GM19238 (cell line): Measurements from ENCODE around the gene CNTN1.

Experiments used
- DNase-seq: peaks from one replicate; pipeline ENCODE4 v3.0.0; 2011; ENCODE audit warnings: low spot score; ENCODE audit not compliant: insufficient read length

The CNTN1 gene

GRCh38 chr12:41103614-41104013, 411.4 kb downstream of the CNTN1 start:
- DNase-seq, result no peak

- no peak for DNase-seq
Measured at GRCh38 chr12:41106315-41106714, 414.1 kb downstream of the CNTN1 start.

GRCh38 chr12:41108032-41108431, 415.8 kb downstream of the CNTN1 start:
- DNase-seq, result no peak

DNA sequence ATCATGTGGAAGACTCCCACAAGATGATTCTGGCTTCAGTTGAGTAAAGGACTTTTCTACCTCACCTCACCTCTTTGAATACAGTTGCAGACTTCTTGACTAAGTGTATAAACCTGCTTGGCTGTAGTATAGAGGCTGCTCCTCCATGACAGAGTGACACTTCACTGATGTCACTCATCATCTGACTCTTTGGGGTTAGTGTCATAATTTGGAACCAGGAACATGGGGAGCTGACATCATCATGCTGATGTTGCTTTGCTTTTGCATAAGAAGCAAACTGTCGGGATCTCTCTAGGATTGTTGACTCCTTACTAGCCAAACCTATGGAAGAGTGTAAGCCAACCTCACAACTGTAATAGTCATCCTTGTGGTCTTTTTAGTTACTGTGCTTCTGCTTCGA, 420.7 kb downstream of the CNTN1 start:
- DNase-seq, result no peak

DNA sequence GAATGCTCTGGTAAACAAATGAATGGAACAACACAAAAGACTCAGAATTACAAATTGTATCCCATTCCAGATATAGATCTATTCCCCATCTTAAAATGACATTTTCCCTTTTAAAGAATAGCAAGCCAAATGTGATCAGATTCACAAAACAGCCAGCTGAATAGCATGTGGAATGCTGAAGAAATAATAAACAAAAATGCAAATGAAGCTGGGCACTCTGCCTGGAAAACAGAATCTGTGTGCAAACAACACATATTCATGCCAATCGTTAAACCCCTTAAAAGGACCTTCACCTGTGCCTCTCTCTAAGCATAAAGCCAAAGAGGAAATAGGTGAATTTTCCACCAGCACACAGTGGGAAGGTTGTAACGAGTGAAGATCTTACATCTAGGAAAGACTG, 428.0 kb downstream of the CNTN1 start:
- DNase-seq, result no peak

GRCh38 chr12:41121374-41121773, 429.1 kb downstream of the CNTN1 start:
- no peak for DNase-seq
